Suprapubic skin (tissue), 4 donors: ENCODE data around the gene DNAJC1.

Source experiments
- EP300 ChIP-seq: sonication (generic); formaldehyde crosslinking; IDR thresholded peaks from one replicate; pipeline ENCODE4 v1.6.1; 2017; ENCODE audit warnings: antibody characterized with exemption
- POLR2A ChIP-seq, 2 donors: fragments of 450-650 bp; IDR thresholded peaks; one replicate each; pipeline ENCODE4 v1.6.1; 2017; ENCODE audit warnings: antibody characterized with exemption in 2 of 2, mild to moderate bottlenecking in 2 of 2, moderate library complexity in 2 of 2
- POLR2AphosphoS5 ChIP-seq, 3 donors: sonication (generic); formaldehyde crosslinking; IDR thresholded peaks; one replicate each; pipeline ENCODE4 v1.6.1; 2017; ENCODE audit warnings: antibody characterized with exemption in 3 of 3
- TF ChIP-seq, protein P1 (sequence below), 2 donors: fragments of 200-600 bp in 1 of 2; fragments of 450-650 bp in 1 of 2; sonication (generic) in 1 of 2; IDR thresholded peaks; one replicate each; pipeline ENCODE4 v1.5.1; 2016 to 2019; ENCODE audit warnings: antibody characterized with exemption in 2 of 2, mild to moderate bottlenecking in 1 of 2, moderate library complexity in 1 of 2

DNA sequence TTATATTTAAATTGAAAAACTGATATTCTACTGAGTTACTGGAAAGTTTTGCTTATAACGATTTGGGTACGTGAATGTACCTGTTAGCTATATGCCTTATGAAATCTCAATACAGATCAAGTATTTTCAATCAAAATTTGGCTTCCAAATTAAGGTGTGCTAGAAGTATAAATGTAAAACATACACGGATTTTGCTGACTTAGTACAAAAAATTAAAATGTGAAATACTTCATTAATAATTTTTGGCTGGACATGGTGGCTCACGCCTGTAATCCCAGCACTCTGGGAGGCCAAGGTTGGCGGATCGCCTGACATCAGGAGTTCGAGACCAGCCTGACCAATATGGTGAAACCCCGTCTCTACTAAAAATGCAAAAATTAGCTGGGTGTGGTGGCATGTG, 11.7 kb downstream of the DNAJC1 start:
- TF ChIP-seq POLR2AphosphoS5 (IDR thresholded peaks at IDR 0.05) (no peak), EP300 (no peak), POLR2A (IDR thresholded peaks at IDR 0.05) (no peak)
- TF ChIP-seq, protein P1, sequence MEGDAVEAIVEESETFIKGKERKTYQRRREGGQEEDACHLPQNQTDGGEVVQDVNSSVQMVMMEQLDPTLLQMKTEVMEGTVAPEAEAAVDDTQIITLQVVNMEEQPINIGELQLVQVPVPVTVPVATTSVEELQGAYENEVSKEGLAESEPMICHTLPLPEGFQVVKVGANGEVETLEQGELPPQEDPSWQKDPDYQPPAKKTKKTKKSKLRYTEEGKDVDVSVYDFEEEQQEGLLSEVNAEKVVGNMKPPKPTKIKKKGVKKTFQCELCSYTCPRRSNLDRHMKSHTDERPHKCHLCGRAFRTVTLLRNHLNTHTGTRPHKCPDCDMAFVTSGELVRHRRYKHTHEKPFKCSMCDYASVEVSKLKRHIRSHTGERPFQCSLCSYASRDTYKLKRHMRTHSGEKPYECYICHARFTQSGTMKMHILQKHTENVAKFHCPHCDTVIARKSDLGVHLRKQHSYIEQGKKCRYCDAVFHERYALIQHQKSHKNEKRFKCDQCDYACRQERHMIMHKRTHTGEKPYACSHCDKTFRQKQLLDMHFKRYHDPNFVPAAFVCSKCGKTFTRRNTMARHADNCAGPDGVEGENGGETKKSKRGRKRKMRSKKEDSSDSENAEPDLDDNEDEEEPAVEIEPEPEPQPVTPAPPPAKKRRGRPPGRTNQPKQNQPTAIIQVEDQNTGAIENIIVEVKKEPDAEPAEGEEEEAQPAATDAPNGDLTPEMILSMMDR (IDR thresholded peaks at IDR 0.05), result no peak
